Keratinocyte (primary cell): ENCODE results near the gene SIPA1L3. TPM values are rescaled to one million over a fixed set of nuclear protein-coding genes. Genes with fewer than 3 reads are reported as not detected.

Experiments used
- DNase-seq: peaks from one replicate; pipeline ENCODE4 v3.0.0-alpha.2; 2011; ENCODE audit warnings: low read depth, missing footprints, low spot score
- FAIRE-seq: peaks from 2 replicates; lab custom pipeline; 2011; peaks lifted over from hg19 to GRCh38; lab: Jason Lieb, UNC
- H2AFZ ChIP-seq: 2 replicates; pipeline ENCODE4 v1.6.0; 2012; ENCODE audit warnings: low read length, control low read depth, inconsistent platforms; ENCODE audit not compliant: control insufficient read depth
- H3K27ac ChIP-seq: 2 replicates; pipeline ENCODE4 v1.5.1; 2011; ENCODE audit warnings: low read length; ENCODE audit not compliant: control insufficient read depth, insufficient read depth
- H3K27me3 ChIP-seq: 3 replicates; pipeline ENCODE4 v1.6.0; 2011; ENCODE audit warnings: low read length; ENCODE audit not compliant: control insufficient read depth, insufficient read depth; ENCODE audit errors: extremely low read depth
- H3K36me3 ChIP-seq, 2 experiments: 2 replicates in 1 of 2; 3 replicates in 1 of 2; pipeline ENCODE4 v1.5.1; 2011; ENCODE audit warnings: low read length in 2 of 2, mild to moderate bottlenecking in 1 of 2; ENCODE audit not compliant: control insufficient read depth in 2 of 2, insufficient read depth in 2 of 2; ENCODE audit errors: extremely low read depth in 1 of 2
- H3K4me1 ChIP-seq: 3 replicates; pipeline ENCODE4 v1.5.1; 2011; ENCODE audit warnings: low read length; ENCODE audit not compliant: control insufficient read depth, insufficient read depth; ENCODE audit errors: extremely low read depth
- H3K4me2 ChIP-seq: 3 replicates; pipeline ENCODE4 v1.6.0; 2011; ENCODE audit warnings: low read depth, low read length; ENCODE audit not compliant: control insufficient read depth, insufficient read depth; ENCODE audit errors: extremely low read depth
- H3K4me3 ChIP-seq, 3 experiments: fragments of 200-600 bp in 1 of 3; sonication (generic) in 1 of 3; 2 replicates in 2 of 3; 3 replicates in 1 of 3; pipeline ENCODE4 v1.5.1; 2011 to 2016; ENCODE audit warnings: low read length in 3 of 3, mild to moderate bottlenecking in 3 of 3, control low read depth in 2 of 3, inconsistent platforms in 1 of 3, low read depth in 1 of 3, mixed read lengths in 1 of 3, mixed run types in 1 of 3, moderate library complexity in 1 of 3; ENCODE audit not compliant: control insufficient read depth in 2 of 3, insufficient read depth in 2 of 3; ENCODE audit errors: extremely low read depth in 1 of 3
- H3K79me2 ChIP-seq: 2 replicates; pipeline ENCODE4 v1.6.0; 2012; ENCODE audit warnings: low read length; ENCODE audit not compliant: control insufficient read depth, insufficient read depth
- H3K9ac ChIP-seq: 3 replicates; pipeline ENCODE4 v1.6.0; 2011; ENCODE audit warnings: low read length; ENCODE audit not compliant: control insufficient read depth, insufficient read depth; ENCODE audit errors: extremely low read depth
- H3K9me1 ChIP-seq: 3 replicates; pipeline ENCODE4 v1.6.0; 2011; ENCODE audit warnings: low read length; ENCODE audit not compliant: control insufficient read depth, insufficient read depth; ENCODE audit errors: extremely low read depth
- H3K9me3 ChIP-seq: 2 replicates; pipeline ENCODE4 v1.5.1; 2012; ENCODE audit warnings: low read depth, low read length; ENCODE audit not compliant: control insufficient read depth
- H4K20me1 ChIP-seq: 3 replicates; pipeline ENCODE4 v1.6.0; 2011; ENCODE audit warnings: low read length; ENCODE audit not compliant: control insufficient read depth, insufficient read depth; ENCODE audit errors: extremely low read depth
- EZH2 ChIP-seq: IDR thresholded peaks from one replicate; pipeline ENCODE4 v1.6.1; 2012; ENCODE audit warnings: inconsistent platforms, mild to moderate bottlenecking, low read length, moderate library complexity
- dilution Hi-C: fragments of 300-500 bp; cut with MboI; formaldehyde crosslinking; loops from one replicate; pipeline ENCODE4 v1.7.0; 2020; ENCODE audit warnings: low sequenced_read_pairs; ENCODE audit not compliant: extremely low pct_ligation_motif_present
- polyA plus RNA-seq, 5 experiments: library from polyadenylated mRNA; depleted of rRNA in 3 of 5; stranded (reverse) in 3 of 5; stranded (forward) in 1 of 5; unstranded in 1 of 5; fragments of >200 nt; gene quantifications; 1 replicate in 1 of 5; 2 replicates in 3 of 5; 3 replicates in 1 of 5; pipeline versions ENCODE4 v1.2.1 to v1.2.3, GENCODE V29; 2011 to 2012; ENCODE audit warnings: missing spikeins in 2 of 5, low read depth in 1 of 5, low replicate concordance in 1 of 5
- TF ChIP-seq, protein P1 (sequence below), 3 experiments: IDR thresholded peaks in 1 of 3; conservative IDR thresholded peaks in 1 of 3; optimal IDR thresholded peaks in 1 of 3; 2 replicates in 2 of 3; 3 replicates in 1 of 3; pipeline versions ENCODE3 to v1.5.1; 2011; ENCODE audit warnings: low read length in 3 of 3, mild to moderate bottlenecking in 3 of 3, moderate library complexity in 2 of 3, control low read depth in 1 of 3, inconsistent platforms in 1 of 3; ENCODE audit not compliant: insufficient read depth in 2 of 3; ENCODE audit errors: extremely low read depth in 1 of 3

Gene SIPA1L3
- polyA plus RNA-seq, 1 donor (not counting 4 experiments of a cell fraction or from before 2014, with no cell fraction given): 8.0 TPM

GRCh38 chr19:38204728-38205127, 297.7 kb downstream of the SIPA1L3 start:
- no peak overlapping the region for H3K27ac ChIP-seq
- H2AFZ ChIP-seq: no peak overlapping the region
- H4K20me1 ChIP-seq: no peaks in the 10 kb centered on the region
- peaks cover 3 to 25% of the 10 kb centered on the region in 2 experiments for H3K36me3 ChIP-seq
- H3K79me2 ChIP-seq: no peaks in the 10 kb centered on the region
- peaks cover 2% of the 10 kb centered on the region for H3K9me1 ChIP-seq
- no peak overlapping the region for H3K4me2 ChIP-seq
- peaks cover 7% of the 10 kb centered on the region for H3K4me1 ChIP-seq
- no peak for FAIRE-seq
- no peak for TF ChIP-seq EZH2
- TF ChIP-seq, protein P1, sequence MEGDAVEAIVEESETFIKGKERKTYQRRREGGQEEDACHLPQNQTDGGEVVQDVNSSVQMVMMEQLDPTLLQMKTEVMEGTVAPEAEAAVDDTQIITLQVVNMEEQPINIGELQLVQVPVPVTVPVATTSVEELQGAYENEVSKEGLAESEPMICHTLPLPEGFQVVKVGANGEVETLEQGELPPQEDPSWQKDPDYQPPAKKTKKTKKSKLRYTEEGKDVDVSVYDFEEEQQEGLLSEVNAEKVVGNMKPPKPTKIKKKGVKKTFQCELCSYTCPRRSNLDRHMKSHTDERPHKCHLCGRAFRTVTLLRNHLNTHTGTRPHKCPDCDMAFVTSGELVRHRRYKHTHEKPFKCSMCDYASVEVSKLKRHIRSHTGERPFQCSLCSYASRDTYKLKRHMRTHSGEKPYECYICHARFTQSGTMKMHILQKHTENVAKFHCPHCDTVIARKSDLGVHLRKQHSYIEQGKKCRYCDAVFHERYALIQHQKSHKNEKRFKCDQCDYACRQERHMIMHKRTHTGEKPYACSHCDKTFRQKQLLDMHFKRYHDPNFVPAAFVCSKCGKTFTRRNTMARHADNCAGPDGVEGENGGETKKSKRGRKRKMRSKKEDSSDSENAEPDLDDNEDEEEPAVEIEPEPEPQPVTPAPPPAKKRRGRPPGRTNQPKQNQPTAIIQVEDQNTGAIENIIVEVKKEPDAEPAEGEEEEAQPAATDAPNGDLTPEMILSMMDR (optimal IDR thresholded peaks at IDR 0.05 in 1 of 3, IDR thresholded peaks at IDR 0.05 in 1 of 3, conservative IDR thresholded peaks at IDR 0.05 in 1 of 3; ENCODE audit: extremely low read depth in 1 of 3, insufficient read depth in 2 of 3, low read length in 3 of 3): no peak
- no peaks in the 10 kb centered on the region for H3K9me3 ChIP-seq
- no peak overlapping the region for H3K9ac ChIP-seq
- no peak overlapping the region for H3K4me3 ChIP-seq
- no peak for DNase-seq
- dilution Hi-C loops: no loop called here
- H3K27me3 ChIP-seq: no peaks in the 10 kb centered on the region

DNA sequence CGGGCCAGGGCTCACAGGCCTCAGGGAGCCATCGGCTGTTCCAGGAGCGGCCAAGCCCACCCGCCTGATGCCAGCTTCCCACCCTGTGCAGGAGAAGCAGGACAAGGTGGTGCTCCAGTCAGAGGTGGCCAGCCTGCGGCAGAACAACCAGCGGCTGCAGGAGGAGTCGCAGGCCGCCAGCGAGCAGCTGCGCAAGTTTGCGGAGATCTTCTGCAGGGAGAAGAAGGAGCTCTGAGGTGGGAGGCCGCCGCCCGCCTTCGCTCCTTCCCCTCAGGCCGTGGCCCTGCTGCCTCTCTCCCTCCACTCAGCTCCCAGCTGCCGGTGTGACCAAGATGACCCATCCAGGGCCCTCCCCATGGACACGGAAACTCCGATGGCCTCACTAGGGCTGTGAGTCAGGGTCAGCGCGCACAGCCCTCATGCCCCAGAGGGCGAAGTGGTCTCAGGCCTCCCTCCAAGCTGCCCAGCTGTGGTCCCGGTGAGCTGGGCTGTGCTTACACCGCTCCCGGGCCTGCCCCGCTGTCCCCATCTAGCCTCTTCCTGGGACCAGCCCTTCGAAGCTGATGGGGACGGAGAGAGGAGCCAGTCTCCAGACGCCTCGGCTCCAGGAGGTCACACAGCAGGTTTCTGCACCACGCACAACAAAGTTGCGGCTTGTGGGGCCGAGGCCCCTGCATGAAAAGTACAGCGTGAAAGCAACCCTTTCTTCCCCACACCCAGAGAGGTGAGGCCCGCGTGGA, 299.2 kb downstream of the SIPA1L3 start:
- H3K4me3 ChIP-seq: no peak overlapping the region
- DNase-seq (no peak), FAIRE-seq (no peak)
- no peak overlapping the region for H3K9ac ChIP-seq
- H2AFZ ChIP-seq: no peak overlapping the region
- H3K27me3 ChIP-seq: peaks cover 7% of the 10 kb centered on the region
- H3K4me1 ChIP-seq: peaks cover 14% of the 10 kb centered on the region
- H3K9me3 ChIP-seq: no peaks in the 10 kb centered on the region
- H3K4me2 ChIP-seq: no peak overlapping the region
- H4K20me1 ChIP-seq: no peaks in the 10 kb centered on the region
- no peak overlapping the region for H3K27ac ChIP-seq
- dilution Hi-C loops: no loop called here
- peaks cover 3 to 22% of the 10 kb centered on the region in 2 experiments for H3K36me3 ChIP-seq
- H3K9me1 ChIP-seq: peaks cover 2% of the 10 kb centered on the region
- TF ChIP-seq EZH2: no peak
- no peaks in the 10 kb centered on the region for H3K79me2 ChIP-seq
